ENCODE data around the gene WSCD1. TPM values are rescaled to one million over a fixed set of nuclear protein-coding genes. Genes with fewer than 3 reads are reported as not detected.

The WSCD1 gene
- total and polyA plus RNA-seq, 2 donors: 2.8 to 6.8 TPM

DNA sequence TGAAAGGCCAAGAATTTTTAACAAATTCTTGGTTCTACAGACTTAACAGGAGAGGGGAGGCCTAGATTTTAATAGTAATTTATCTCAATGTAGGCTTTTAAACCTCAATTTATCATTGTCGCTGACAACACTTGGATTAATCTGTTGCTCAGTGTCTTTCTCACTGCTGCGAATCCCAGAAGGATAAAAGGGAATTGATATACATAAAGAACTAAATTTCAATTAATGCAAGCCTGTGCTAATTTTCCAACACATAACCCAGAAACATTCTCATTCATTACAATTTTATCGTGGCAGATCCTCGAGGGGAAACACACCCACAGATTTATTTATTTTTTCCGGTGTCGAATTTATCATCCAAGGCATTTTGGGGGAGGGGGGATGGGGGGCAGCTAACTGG is 98.1 kb downstream of the WSCD1 start:
- Histone ChIP-seq H3K27ac (ENCODE audit: low read depth) (no peak overlapping the region), H3K36me3 (ENCODE audit: insufficient read depth) (no peaks in the 10 kb centered on the region), H3K4me3 (ENCODE audit: low read depth, low read length) (no peak overlapping the region), H3K4me1 (ENCODE audit: insufficient read depth) (no peaks in the 10 kb centered on the region)
- DNase-seq (ENCODE audit: extremely low spot score): no peak
- 67% methylated on average over 6 of the region's 6 CpGs for WGBS

DNA sequence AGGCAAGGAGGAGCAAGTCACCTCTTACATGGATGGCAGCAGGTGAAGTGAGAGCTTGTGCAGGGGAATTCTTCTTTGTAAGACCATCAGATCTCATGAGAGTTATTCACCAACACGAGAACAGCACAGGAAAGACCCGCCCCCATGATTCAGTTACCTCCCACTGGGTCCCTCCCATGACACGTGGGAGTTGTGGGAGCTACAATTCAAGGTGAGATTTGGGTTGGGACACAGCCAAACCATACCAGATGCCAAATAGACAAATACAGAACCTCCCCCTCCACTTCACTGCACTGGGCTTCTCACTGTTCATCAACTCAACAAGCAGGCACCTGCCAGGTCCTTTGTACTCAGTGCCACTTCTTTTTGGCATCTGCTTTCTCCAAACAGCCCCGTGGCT is 100.2 kb downstream of the WSCD1 start:
- H3K36me3 ChIP-seq (ENCODE audit: insufficient read depth): no peaks in the 10 kb centered on the region
- H3K4me1 ChIP-seq (ENCODE audit: insufficient read depth): no peaks in the 10 kb centered on the region
- no peak for DNase-seq (ENCODE audit: extremely low spot score)
- WGBS: 68% methylated on average over 4 of the region's 4 CpGs
- no peak overlapping the region for H3K27ac ChIP-seq (ENCODE audit: low read depth)
- H3K4me3 ChIP-seq (ENCODE audit: low read depth, low read length): no peak overlapping the region

DNA sequence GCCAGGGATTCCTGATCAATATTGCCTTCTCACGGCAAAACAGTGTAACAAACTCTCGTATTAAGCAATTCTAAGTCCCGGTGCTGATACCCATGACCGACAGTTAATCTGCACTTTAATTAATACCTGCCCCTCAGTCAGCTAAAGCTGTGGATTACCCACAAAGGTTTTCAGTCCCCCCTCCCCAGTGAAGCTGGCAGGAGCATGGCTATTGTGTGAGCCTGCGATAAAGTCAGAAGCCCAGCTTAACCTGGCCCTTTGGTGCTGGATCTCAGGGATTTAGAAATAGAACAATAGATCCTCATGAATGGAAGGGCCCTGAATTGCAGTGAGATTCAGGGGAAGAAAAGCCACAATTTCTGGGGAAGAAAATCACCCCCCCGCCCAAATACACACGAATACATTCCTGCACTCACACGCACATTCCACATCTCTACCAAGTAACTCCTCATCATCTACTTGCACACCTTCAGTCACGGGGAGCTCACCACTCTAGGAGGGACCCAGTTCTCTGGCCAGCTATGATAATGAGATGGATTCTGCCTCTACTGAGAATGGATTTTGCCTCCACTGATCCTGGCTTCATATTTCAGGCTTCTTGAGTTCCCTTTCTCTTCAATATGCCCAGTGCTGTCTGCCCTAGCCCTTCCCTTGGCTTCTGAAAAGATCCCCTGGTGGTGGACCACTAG is 102.6 kb downstream of the WSCD1 start:
- Histone ChIP-seq H3K4me1 (ENCODE audit: insufficient read depth) (no peaks in the 10 kb centered on the region), H3K36me3 (ENCODE audit: insufficient read depth) (no peaks in the 10 kb centered on the region), H3K4me3 (ENCODE audit: low read depth, low read length) (no peak overlapping the region), H3K27ac (ENCODE audit: low read depth) (no peak overlapping the region)
- DNase-seq (ENCODE audit: extremely low spot score): no peak
- 67% methylated on average over 9 of the region's 9 CpGs for WGBS

DNA sequence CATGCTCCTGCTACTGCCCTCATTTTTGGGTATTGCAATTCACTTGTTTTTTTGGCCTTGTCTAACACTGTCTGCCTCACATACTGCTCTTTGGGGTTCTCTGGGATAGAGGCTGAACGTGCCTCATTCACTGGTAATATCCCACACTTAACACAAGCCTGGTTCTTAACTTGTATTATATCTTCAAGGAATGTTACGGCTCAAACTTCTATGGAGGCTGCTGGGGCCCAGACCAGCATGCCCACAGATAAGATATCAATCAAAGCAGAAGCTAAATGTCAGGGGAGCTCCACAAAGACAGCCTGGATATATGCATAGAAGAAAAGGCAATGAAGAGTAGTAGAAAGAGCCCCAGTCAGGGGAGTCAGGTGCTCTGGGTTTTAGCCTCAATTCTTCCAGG is 103.5 kb downstream of the WSCD1 start:
- no peak overlapping the region for H3K27ac ChIP-seq (ENCODE audit: low read depth)
- 84% methylated on average over 2 of the region's 2 CpGs for WGBS
- no peak overlapping the region for H3K4me3 ChIP-seq (ENCODE audit: low read depth, low read length)

More for the DNA sequence above, 103.5 kb downstream of the WSCD1 start:
- no peaks in the 10 kb centered on the region for H3K4me1 ChIP-seq (ENCODE audit: insufficient read depth)
- DNase-seq (ENCODE audit: extremely low spot score): no peak
- no peaks in the 10 kb centered on the region for H3K36me3 ChIP-seq (ENCODE audit: insufficient read depth)

Data from urinary bladder (tissue), 4 donors.